Cardiac muscle cell (in vitro differentiated cells and primary cell): ENCODE results near the gene MTCL1. TPM values are rescaled to one million over a fixed set of nuclear protein-coding genes. Genes with fewer than 3 reads are reported as not detected.

ENCODE experiments used
- DNase-seq, 2 donors: peaks; one replicate each; pipeline versions ENCODE4 v3.0.0 to v3.0.0-alpha.2; 2010 to 2017; ENCODE audit warnings: low read depth in 1 of 2, low spot score in 1 of 2
- H3K27ac ChIP-seq: fragments of 200-600 bp; sonication (generic); 2 replicates; pipeline ENCODE4 v1.5.1; 2016
- H3K27me3 ChIP-seq: fragments of 200-600 bp; sonication (generic); 2 replicates; pipeline ENCODE4 v1.6.0; 2016; ENCODE audit warnings: control low read depth
- H3K36me3 ChIP-seq: fragments of 200-600 bp; sonication (generic); 2 replicates; pipeline ENCODE4 v1.5.1; 2016; ENCODE audit warnings: control low read depth
- H3K4me1 ChIP-seq: fragments of 200-600 bp; sonication (generic); 2 replicates; pipeline ENCODE4 v1.8.1; 2017; ENCODE audit warnings: low read depth, mild to moderate bottlenecking, mixed run types
- H3K4me3 ChIP-seq: fragments of 200-600 bp; sonication (generic); 2 replicates; pipeline ENCODE4 v1.5.1; 2016; ENCODE audit warnings: mild to moderate bottlenecking
- H3K9me3 ChIP-seq: fragments of 200-600 bp; sonication (generic); 2 replicates; pipeline ENCODE4 v1.5.1; 2017; ENCODE audit warnings: low read depth, mild to moderate bottlenecking, control low read depth
- CTCF ChIP-seq: IDR thresholded peaks from 2 replicates; pipeline ENCODE4 v1.5.1; 2012; ENCODE audit warnings: low read depth, mild to moderate bottlenecking, low read length
- polyA plus RNA-seq: library from polyadenylated mRNA; unstranded; fragments of >200 nt; fragmentation: Nextera tagmentation; extraction: Ambion mirVana; gene quantifications from 2 replicates; pipeline ENCODE4 v1.2.1, GENCODE V29; 2016
- total RNA-seq: library from RNA; depleted of rRNA; stranded (reverse); fragments of >200 nt; gene quantifications from 2 replicates; pipeline ENCODE4 v1.2.3, GENCODE V29; 2016

MTCL1 gene
- total and polyA plus RNA-seq, 2 experiments from 2014 or later = 1.8 to 9.6 TPM

GRCh38 chr18:8847066-8847755, 141.9 kb downstream of the MTCL1 start:
- no peak overlapping the region for H3K27ac ChIP-seq
- H3K4me3 ChIP-seq = no peak overlapping the region
- DNase-seq = peak in 1 of 2 donors; percentile 33
- no peak for TF ChIP-seq CTCF
- H3K9me3 ChIP-seq = no peaks in the 10 kb centered on the region
- H3K36me3 ChIP-seq = no peaks in the 10 kb centered on the region
- no peaks in the 10 kb centered on the region for H3K4me1 ChIP-seq
- no peaks in the 10 kb centered on the region for H3K27me3 ChIP-seq

- peak in 1 of 2 donors; percentile 45 for DNase-seq
- no peak overlapping the region for H3K4me3 ChIP-seq
- H3K4me1 ChIP-seq = no peaks in the 10 kb centered on the region
- no peak overlapping the region for H3K27ac ChIP-seq
- no peaks in the 10 kb centered on the region for H3K36me3 ChIP-seq
- no peaks in the 10 kb centered on the region for H3K27me3 ChIP-seq
- no peaks in the 10 kb centered on the region for H3K9me3 ChIP-seq
- TF ChIP-seq CTCF = no peak
These were observed 142.5 kb downstream of the MTCL1 start for GRCh38 chr18:8847900-8848299.

GRCh38 chr18:8848541-8848940, 143.2 kb downstream of the MTCL1 start:
- Histone ChIP-seq H3K4me3 (no peak overlapping the region), H3K27ac (no peak overlapping the region), H3K36me3 (no peaks in the 10 kb centered on the region), H3K9me3 (no peaks in the 10 kb centered on the region), H3K27me3 (no peaks in the 10 kb centered on the region), H3K4me1 (no peaks in the 10 kb centered on the region)
- no peak for TF ChIP-seq CTCF
- no peak for DNase-seq

GRCh38 chr18:8849696-8850095, 144.3 kb downstream of the MTCL1 start:
- Histone ChIP-seq H3K27ac (no peak overlapping the region), H3K27me3 (no peaks in the 10 kb centered on the region), H3K9me3 (no peaks in the 10 kb centered on the region), H3K36me3 (no peaks in the 10 kb centered on the region), H3K4me3 (no peak overlapping the region), H3K4me1 (no peaks in the 10 kb centered on the region)
- TF ChIP-seq CTCF = no peak
- no peak for DNase-seq

- no peak for TF ChIP-seq CTCF
- no peaks in the 10 kb centered on the region for H3K9me3 ChIP-seq
- peak in 1 of 2 donors; percentile 12 for DNase-seq
- no peak overlapping the region for H3K4me3 ChIP-seq
- H3K27ac ChIP-seq = no peak overlapping the region
- H3K36me3 ChIP-seq = no peaks in the 10 kb centered on the region
- H3K4me1 ChIP-seq = no peaks in the 10 kb centered on the region
- no peaks in the 10 kb centered on the region for H3K27me3 ChIP-seq
These were observed 146.3 kb downstream of the MTCL1 start for GRCh38 chr18:8851659-8852058.
